ENCODE results near the gene LEKR1.
"Not testable (repeated sequence)": the region's sequence is repeated elsewhere in the genome, so short reads cannot be mapped to it uniquely, and the experiment has no call there.

Gene LEKR1

GRCh38 chr3:156908398-156908797 lies 82.2 kb downstream of the LEKR1 start:
- no peaks in the 10 kb centered on the region for H3K36me3 ChIP-seq (replicated peaks; ENCODE audit: insufficient read depth, low read length)
- no peaks in the 10 kb centered on the region for H3K9me2 ChIP-seq (replicated peaks; ENCODE audit: insufficient read depth, low read length)
- DNase-seq, result no peak
- H2AFZ ChIP-seq (ENCODE audit: low read length), result no peak overlapping the region
- H3K4me2 ChIP-seq (ENCODE audit: low read depth, low read length), result no peak overlapping the region
- no peaks in the 10 kb centered on the region for H3F3A ChIP-seq (ENCODE audit: insufficient read depth, low read length)
- TF ChIP-seq EZH2 (optimal IDR thresholded peaks at IDR 0.05; ENCODE audit: low read depth, low read length), result no peak
- TF ChIP-seq EZH2phosphoT487 (IDR thresholded peaks at IDR 0.05; ENCODE audit: low read length), result no peak
- no peak for TF ChIP-seq CTCF (IDR thresholded peaks at IDR 0.05; ENCODE audit: low read length)
- no peak overlapping the region for H3K4me3 ChIP-seq (ENCODE audit: low read length)
- no peaks in the 10 kb centered on the region for H3K4me1 ChIP-seq (ENCODE audit: low read length)
- no peak overlapping the region for H3K27ac ChIP-seq (ENCODE audit: low read length)
- H4K20me1 ChIP-seq (ENCODE audit: insufficient read depth, low read length), result no peaks in the 10 kb centered on the region
- no peaks in the 10 kb centered on the region for H3K9me3 ChIP-seq (replicated peaks; ENCODE audit: insufficient read depth, low read length)
- H3K27me3 ChIP-seq (replicated peaks; ENCODE audit: insufficient read depth, low read length), result no peaks in the 10 kb centered on the region
- H3K9ac ChIP-seq (ENCODE audit: low read length), result no peak overlapping the region
- H3K79me2 ChIP-seq (ENCODE audit: low read length), result no peaks in the 10 kb centered on the region

GRCh38 chr3:156910022-156910421 lies 83.9 kb downstream of the LEKR1 start:
- Histone ChIP-seq H3K4me3 (ENCODE audit: low read length) (no peak overlapping the region), H3K36me3 (replicated peaks; ENCODE audit: insufficient read depth, low read length) (no peaks in the 10 kb centered on the region), H3K9ac (ENCODE audit: low read length) (no peak overlapping the region), H2AFZ (ENCODE audit: low read length) (no peak overlapping the region), H3K79me2 (ENCODE audit: low read length) (no peaks in the 10 kb centered on the region), H3K4me1 (ENCODE audit: low read length) (no peaks in the 10 kb centered on the region), H3K4me2 (ENCODE audit: low read depth, low read length) (no peak overlapping the region), H3K9me2 (replicated peaks; ENCODE audit: insufficient read depth, low read length) (no peaks in the 10 kb centered on the region), H4K20me1 (ENCODE audit: insufficient read depth, low read length) (no peaks in the 10 kb centered on the region), H3K9me3 (replicated peaks; ENCODE audit: insufficient read depth, low read length) (no peaks in the 10 kb centered on the region), H3K27me3 (replicated peaks; ENCODE audit: insufficient read depth, low read length) (no peaks in the 10 kb centered on the region), H3F3A (ENCODE audit: insufficient read depth, low read length) (no peaks in the 10 kb centered on the region), H3K27ac (ENCODE audit: low read length) (no peak overlapping the region)
- TF ChIP-seq EZH2 (optimal IDR thresholded peaks at IDR 0.05; ENCODE audit: low read depth, low read length), result no peak
- TF ChIP-seq EZH2phosphoT487 (IDR thresholded peaks at IDR 0.05; ENCODE audit: low read length), result no peak
- TF ChIP-seq CTCF (IDR thresholded peaks at IDR 0.05; ENCODE audit: low read length), result no peak
- no peak for DNase-seq

GRCh38 chr3:156910831-156911230 lies 84.7 kb downstream of the LEKR1 start:
- H3K36me3 ChIP-seq (replicated peaks; ENCODE audit: insufficient read depth, low read length), result not testable (repeated sequence)

GRCh38 chr3:156914300-156914699 lies 88.1 kb downstream of the LEKR1 start:
- not testable (repeated sequence) for H3K4me2 ChIP-seq (ENCODE audit: low read depth, low read length); H3K27ac ChIP-seq (ENCODE audit: low read length); H3K9me3 ChIP-seq (replicated peaks; ENCODE audit: insufficient read depth, low read length); H3K79me2 ChIP-seq (ENCODE audit: low read length); H2AFZ ChIP-seq (ENCODE audit: low read length); H3K4me1 ChIP-seq (ENCODE audit: low read length); H3K9ac ChIP-seq (ENCODE audit: low read length); H3K9me2 ChIP-seq (replicated peaks; ENCODE audit: insufficient read depth, low read length); H3K4me3 ChIP-seq (ENCODE audit: low read length); H4K20me1 ChIP-seq (ENCODE audit: insufficient read depth, low read length); H3K36me3 ChIP-seq (replicated peaks; ENCODE audit: insufficient read depth, low read length); DNase-seq; H3K27me3 ChIP-seq (replicated peaks; ENCODE audit: insufficient read depth, low read length); H3F3A ChIP-seq (ENCODE audit: insufficient read depth, low read length)

More at GRCh38 chr3:156910831-156911230, 84.7 kb downstream of the LEKR1 start:
- not testable (repeated sequence) for H4K20me1 ChIP-seq (ENCODE audit: insufficient read depth, low read length); H3K9me3 ChIP-seq (replicated peaks; ENCODE audit: insufficient read depth, low read length); H3K4me3 ChIP-seq (ENCODE audit: low read length); H3K4me1 ChIP-seq (ENCODE audit: low read length); H3F3A ChIP-seq (ENCODE audit: insufficient read depth, low read length); H3K9me2 ChIP-seq (replicated peaks; ENCODE audit: insufficient read depth, low read length); DNase-seq; H3K9ac ChIP-seq (ENCODE audit: low read length); H3K27me3 ChIP-seq (replicated peaks; ENCODE audit: insufficient read depth, low read length); H2AFZ ChIP-seq (ENCODE audit: low read length); H3K27ac ChIP-seq (ENCODE audit: low read length); H3K79me2 ChIP-seq (ENCODE audit: low read length); H3K4me2 ChIP-seq (ENCODE audit: low read depth, low read length)
